ENCODE data around the gene TMTC2.

- TF ChIP-seq CTCF (IDR thresholded peaks at IDR 0.05; ENCODE audit: poor library complexity, severe bottlenecking) = no peak
- TF ChIP-seq EZH2 (IDR thresholded peaks at IDR 0.05; ENCODE audit: borderline replicate concordance, insufficient read depth, low read length, poor library complexity, severe bottlenecking) = no peak
- no peak for TF ChIP-seq EP300 (conservative IDR thresholded peaks at IDR 0.05; ENCODE audit: poor library complexity, severe bottlenecking)
Measured at GRCh38 chr12:83113945-83114344, 427.2 kb downstream of the TMTC2 start.
